Right lung (tissue), 5 donors: Measurements from ENCODE around the gene CYSLTR1. TPM values are rescaled to one million over a fixed set of nuclear protein-coding genes. Genes with fewer than 3 reads are reported as not detected.
"Not testable (repeated sequence)": the region's sequence is repeated elsewhere in the genome, so short reads cannot be mapped to it uniquely, and the experiment has no call there.

ENCODE experiments used
- DNase-seq, 2 donors: peaks; one replicate each; pipeline ENCODE4 v3.0.0-alpha.2; 2013
- polyA plus RNA-seq, 5 donors: library from polyadenylated mRNA; unstranded; fragments of 120-200 nt; gene quantifications; one replicate each; pipeline versions ENCODE4 v1.2.1 to v1.2.3, GENCODE V29; 2013; ENCODE audit warnings: inconsistent platforms in 1 of 5, low replicate concordance in 1 of 5; ENCODE audit not compliant: insufficient read length in 5 of 5, insufficient read depth in 1 of 5

Gene CYSLTR1
- polyA plus RNA-seq, 5 donors, result 1.8 to 2.5 (median 2.1) TPM

DNA sequence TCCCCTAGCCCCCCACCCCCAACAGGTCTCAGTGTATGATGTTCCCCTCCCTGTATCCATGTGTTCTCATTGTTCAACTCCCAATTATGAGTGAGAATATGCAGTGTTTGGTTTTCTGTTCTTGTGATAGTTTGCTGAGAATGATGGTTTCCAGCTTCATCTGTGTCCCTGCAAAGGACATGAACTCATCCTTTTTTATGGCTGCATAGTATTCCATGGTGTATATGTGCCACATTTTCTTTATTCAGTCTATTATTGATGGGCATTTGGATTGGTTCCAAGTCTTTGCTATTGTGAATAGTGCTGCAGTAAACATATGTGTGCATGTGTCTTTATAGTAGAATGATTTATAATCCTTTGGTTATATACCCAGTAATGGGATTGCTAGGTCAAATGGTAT, 101.4 kb downstream of the CYSLTR1 start:
- DNase-seq, result not testable (repeated sequence)

Other genes with a start within 250 kb of the CYSLTR1 start
- 100 to 1,000 TPM; 293 to 384 (median 307) TPM for gene PGK1, start 223.4 kb downstream of the CYSLTR1 start, polyA plus RNA-seq
- 10 to 100 TPM; 34.4 to 51.4 (median 46.5) TPM for gene TAF9B, start 188.0 kb downstream of the CYSLTR1 start, polyA plus RNA-seq